ENCODE data around the gene ADAMTS12.

DNA sequence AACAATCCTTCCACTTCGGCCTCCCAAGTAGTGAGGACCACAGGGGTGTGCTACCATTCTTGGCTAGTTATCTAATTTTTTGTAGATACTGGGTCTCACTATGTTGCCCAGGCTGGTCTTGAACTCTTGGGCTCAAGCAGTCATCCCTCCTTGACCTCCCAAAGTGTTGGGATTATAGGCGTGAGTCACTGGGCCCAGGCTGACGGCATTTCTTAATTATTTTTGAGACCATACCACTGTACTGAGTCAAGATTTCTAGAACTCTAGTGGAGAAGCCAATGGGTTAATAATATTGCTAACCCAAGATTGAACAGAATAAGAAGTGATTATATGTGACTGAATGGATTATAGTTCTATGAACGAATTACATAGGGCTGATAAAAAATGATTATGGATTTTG lies 384.4 kb downstream of the ADAMTS12 start:
- TF ChIP-seq ZNF384 (IDR thresholded peaks at IDR 0.05; ENCODE audit: low read depth, low read length), result no peak
- no peak for TF ChIP-seq MECOM (CRISPR knock-in tag; IDR thresholded peaks at IDR 0.05)
- no peak for TF ChIP-seq POLR2AphosphoS5 (IDR thresholded peaks at IDR 0.05; ENCODE audit: control insufficient read depth, insufficient read depth, low read depth, low read length)
